Measurements from ENCODE around the gene CHAF1B.

The CHAF1B gene

DNA sequence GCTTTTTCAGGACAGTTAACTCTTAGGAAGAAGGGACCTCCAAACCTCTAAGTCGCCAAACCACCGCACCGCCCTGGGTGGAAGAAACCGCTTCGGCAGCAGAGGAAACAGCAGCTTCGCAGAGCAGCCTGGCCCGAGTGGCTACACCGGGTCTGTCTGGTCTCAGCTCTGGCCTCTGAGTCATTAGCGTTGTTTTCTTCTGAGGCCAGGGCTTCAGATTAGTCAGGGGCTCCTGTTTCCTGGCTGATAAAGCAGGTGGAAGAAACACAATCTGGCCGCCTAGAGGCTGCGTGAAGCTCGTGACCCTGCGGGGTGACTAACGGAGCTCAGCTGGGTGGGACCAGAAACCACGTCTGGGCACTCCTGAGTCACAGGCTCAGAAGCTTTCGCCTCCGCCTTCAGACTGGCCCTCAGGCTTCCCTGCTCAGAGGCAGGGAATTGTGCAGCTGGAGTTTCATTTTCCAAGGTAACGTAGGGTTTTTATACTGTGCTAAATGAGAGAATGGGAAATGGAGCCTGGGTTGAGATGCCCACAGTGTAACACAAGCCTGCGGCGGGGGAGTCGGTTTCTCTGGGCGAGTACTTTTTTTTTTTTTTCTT lies 44.9 kb downstream of the CHAF1B start:
- TF ChIP-seq, protein P1, sequence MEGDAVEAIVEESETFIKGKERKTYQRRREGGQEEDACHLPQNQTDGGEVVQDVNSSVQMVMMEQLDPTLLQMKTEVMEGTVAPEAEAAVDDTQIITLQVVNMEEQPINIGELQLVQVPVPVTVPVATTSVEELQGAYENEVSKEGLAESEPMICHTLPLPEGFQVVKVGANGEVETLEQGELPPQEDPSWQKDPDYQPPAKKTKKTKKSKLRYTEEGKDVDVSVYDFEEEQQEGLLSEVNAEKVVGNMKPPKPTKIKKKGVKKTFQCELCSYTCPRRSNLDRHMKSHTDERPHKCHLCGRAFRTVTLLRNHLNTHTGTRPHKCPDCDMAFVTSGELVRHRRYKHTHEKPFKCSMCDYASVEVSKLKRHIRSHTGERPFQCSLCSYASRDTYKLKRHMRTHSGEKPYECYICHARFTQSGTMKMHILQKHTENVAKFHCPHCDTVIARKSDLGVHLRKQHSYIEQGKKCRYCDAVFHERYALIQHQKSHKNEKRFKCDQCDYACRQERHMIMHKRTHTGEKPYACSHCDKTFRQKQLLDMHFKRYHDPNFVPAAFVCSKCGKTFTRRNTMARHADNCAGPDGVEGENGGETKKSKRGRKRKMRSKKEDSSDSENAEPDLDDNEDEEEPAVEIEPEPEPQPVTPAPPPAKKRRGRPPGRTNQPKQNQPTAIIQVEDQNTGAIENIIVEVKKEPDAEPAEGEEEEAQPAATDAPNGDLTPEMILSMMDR (IDR thresholded peaks at IDR 0.05), result no peak
- TF ChIP-seq ZFX (IDR thresholded peaks at IDR 0.05; ENCODE audit: borderline replicate concordance), result no peak
- H3K27ac ChIP-seq, result no peak overlapping the region

DNA sequence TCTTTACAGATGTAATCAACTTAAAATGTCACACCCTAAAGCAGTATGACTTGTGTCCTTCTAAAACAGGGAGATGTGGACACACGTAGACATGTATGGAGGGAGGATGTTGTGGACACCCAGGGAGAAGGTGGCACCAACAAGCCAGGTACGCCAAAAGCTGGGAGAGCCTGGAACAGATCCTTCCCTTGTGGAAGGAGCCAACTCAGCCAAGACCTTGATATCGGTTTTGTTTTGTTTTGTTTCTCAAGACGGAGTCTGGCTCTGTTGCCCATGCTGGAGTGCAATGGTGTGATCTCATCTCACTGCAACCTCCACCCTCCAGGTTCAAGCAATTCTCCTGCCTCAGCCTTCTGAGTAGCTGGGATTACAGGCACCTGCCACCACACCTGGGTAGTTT lies 45.6 kb downstream of the CHAF1B start:
- TF ChIP-seq ZFX (IDR thresholded peaks at IDR 0.05; ENCODE audit: borderline replicate concordance), result no peak
- TF ChIP-seq, protein P1 (IDR thresholded peaks at IDR 0.05), result no peak

DNA sequence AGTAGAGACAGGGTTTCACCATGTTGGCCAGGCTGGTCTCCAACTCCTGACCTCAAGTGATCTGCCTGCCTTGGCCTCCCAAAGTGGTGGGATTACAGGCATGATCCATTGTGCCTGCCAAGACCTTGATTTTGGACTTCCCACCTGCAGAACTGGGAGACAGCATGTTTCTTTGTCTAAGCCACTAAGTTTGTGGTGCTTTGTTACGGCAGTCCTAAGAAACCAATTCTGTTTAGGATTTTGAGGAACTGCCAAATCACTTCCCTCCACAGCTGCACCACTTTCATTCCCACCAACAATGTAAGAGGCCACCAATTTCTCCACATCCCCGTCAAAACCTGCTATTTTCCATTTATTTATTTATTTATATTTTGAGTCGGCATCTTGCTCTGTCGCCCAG lies 46.1 kb downstream of the CHAF1B start:
- TF ChIP-seq, protein P1 (IDR thresholded peaks at IDR 0.05), result no peak
- no peak for TF ChIP-seq ZFX (IDR thresholded peaks at IDR 0.05; ENCODE audit: borderline replicate concordance)
- H3K27ac ChIP-seq, result no peak overlapping the region

More for the DNA sequence above, 45.6 kb downstream of the CHAF1B start:
- no peak overlapping the region for H3K27ac ChIP-seq

DNA sequence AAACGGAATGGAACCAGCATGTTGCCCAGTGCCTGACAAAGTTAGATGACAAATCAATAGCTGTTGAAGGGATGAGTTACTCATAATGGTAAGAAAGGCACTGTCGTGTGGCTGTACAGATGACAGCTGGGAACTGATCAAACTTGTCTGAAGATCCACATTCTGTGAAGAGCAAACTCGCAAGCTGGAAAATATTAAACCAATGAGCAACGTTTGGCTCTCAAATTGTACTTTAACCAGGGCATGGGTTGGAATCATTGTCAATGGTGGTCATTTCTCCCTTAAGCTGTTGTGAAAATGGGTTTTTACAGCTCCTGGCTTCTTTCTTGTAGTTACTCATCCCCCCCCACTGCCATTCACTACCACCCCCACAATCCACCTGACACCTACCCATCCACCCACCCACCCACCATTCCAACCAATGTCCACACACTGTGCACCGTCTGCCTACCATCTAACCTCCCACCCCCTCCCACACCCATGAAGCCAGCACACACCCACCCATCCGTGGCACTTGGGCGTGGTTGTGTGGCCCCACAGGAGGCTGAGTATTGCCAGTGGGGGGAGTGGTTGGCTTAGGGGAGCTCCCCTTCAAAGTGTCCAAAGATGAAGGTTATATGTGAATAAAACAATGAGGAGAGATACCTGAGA lies 48.0 kb downstream of the CHAF1B start:
- no peak for TF ChIP-seq ZFX (IDR thresholded peaks at IDR 0.05; ENCODE audit: borderline replicate concordance)
- TF ChIP-seq, protein P1 (IDR thresholded peaks at IDR 0.05), result no peak
- no peak overlapping the region for H3K27ac ChIP-seq

DNA sequence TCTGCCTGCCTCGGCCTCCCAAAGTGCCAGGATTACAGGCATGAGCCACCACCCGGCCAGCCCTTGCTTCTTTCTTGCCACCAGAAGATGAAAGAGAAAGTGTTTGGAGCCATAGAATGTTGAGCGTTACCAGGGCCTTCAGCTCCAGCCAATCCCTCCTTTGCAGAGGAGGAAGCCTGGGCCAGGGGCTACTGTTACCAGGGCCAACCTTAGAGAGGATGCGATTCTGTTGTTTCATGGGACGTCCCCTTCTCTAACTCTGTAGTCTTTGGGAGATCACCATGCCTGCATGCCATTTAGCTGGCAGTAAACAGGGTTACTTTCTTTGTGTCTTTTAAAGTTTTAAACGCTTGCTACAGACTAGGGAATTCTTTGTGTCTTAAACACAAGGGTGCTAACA lies 49.0 kb downstream of the CHAF1B start:
- TF ChIP-seq ZFX (IDR thresholded peaks at IDR 0.05; ENCODE audit: borderline replicate concordance), result no peak
- TF ChIP-seq, protein P1 (IDR thresholded peaks at IDR 0.05), result no peak
- no peak overlapping the region for H3K27ac ChIP-seq

DNA sequence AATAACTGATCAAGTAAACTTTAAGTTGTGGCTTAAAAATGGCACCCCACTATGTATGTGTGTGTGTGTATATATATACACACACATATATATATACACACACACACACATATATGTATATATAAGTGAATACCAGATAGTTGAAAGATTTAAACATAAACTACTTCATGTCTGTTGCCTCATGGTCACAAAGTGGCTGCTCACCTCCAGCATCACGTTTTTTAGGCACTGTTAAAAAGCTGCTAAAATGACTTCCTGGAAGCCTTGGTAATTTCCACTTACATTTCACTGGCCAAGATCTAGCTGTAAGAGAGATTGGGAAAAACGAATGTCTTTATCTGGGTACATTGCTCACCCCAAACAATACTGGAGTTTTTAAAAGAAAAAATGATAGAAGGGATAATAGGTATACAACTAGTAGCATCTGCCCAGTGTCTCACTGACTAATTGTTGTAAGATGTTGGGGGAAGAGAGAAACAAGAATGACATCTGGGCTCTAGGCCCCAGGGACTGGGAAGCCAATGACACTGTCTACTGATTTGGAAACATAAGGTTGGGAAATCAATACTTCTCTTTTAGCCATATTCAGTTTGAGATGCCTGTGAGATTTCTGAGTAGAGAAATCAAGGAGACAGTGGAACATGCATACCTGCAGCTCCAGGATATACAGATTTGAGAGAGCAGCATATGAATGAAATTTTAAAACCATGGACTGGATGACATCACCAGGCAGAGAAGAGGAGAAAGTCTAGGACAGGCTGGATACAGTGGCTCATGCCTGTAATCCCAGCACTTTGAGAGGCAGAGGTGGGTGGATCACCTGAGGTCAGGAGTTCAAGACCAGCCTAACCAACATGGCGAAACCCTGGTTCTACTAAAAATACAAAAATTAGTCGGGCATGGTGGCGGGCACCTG lies 51.9 kb downstream of the CHAF1B start:
- no peak overlapping the region for H3K27ac ChIP-seq
- no peak for TF ChIP-seq ZFX (IDR thresholded peaks at IDR 0.05; ENCODE audit: borderline replicate concordance)
- TF ChIP-seq, protein P1 (IDR thresholded peaks at IDR 0.05), result no peak

Data from 22Rv1 (cell line).